Activated CD8-positive, alpha-beta memory T cell treated with anti-CD3 and anti-CD28 coated beads for 4 hours (primary cell): ENCODE results near the gene RACK1.
"Not testable (repeated sequence)": the region's sequence is repeated elsewhere in the genome, so short reads cannot be mapped to it uniquely, and the experiment has no call there.

Experiments
- DNase-seq, 2 donors: peaks; one replicate each; pipeline ENCODE4 v3.0.0-alpha.2; 2020; ENCODE audit warnings: low read depth in 2 of 2

Gene RACK1

DNA sequence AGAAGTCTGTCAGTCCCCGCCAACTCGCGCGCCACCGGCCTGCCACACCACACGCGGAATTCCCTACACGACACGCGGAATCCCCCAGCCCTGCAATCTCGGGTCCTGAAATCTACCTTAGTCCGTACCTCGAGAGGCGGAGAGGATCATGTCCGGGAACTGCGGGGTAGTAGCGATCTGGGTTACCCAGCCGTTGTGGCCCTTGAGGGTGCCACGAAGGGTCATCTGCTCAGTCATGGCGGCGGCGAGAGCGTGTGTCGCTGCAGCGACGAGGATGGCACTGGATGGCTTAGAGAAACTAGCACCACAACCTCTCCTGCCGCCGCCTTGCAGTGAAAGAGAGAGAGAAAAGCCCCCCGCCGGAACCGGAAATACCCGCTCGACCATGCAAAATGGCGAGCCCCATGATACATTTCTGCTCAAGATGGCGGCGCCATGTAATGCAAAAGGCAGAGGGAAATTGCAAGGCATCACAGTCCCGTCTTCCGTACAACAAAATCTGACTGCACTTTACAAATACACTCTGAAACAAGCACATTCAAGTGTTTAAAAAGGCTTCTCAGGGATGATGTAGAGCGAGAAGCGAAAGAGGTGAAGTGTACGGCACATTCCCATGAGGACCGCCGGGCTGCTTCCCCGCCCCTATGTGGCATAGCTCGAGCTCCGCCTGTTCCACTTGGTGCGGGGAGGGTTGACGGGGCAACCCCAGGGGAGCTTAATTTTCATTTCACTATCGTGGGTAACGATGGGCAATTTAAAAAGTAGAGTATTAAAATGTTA, at the start of gene RACK1:
Gene RACK1 (minus strand): TSS at position 343 of the 780 bp plus-strand sequence. CDS start 106 bp downstream, at position 237.
- peak; percentile 74 to 81 for DNase-seq

DNA sequence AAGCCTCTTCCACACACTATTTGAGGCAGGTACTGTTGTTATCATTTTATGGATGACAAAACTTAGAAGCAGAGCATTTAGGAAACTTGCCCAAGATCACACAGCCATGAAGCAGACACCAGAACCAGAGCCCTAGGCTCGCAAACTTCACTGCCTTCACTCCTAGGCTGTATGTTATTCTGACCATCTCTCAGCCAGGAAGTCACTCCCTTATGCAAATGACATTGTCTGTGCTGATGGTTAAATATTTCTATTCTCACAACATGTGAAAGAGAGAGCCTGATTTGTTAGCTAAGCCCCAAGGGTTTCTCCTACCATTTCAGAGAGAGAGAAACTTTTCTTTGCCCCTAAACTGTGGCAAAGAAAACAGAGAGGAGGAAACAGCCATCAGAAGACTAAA, 43.6 kb upstream of the RACK1 start:
- DNase-seq: not testable (repeated sequence)

- not testable (repeated sequence) for DNase-seq
These were observed 42.4 kb upstream of the RACK1 start for GRCh38 chr5:181285962-181286705.

- DNase-seq: not testable (repeated sequence)
These were observed 40.4 kb upstream of the RACK1 start for GRCh38 chr5:181283841-181284755.

DNA sequence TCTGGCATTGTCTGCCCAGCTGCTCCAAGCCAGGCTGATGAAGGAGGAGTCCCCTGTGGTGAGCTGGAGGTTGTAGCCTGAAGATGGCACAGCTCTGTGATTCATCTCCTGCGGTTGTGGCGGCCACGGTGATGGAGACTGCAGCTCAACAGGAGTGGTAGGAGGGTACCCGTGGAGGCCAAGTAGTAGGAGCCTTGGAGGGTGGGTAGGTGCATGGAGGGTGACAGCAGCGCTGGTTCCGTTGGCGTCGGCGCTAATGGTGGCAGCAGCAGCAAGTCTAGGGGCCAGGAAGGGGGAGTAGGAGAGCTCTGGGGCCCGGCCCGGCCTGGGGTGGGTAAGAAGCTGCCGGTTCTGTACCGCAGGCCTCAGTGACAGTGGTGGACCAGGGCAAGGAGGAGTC, 39.6 kb upstream of the RACK1 start:
- no peak for DNase-seq

DNA sequence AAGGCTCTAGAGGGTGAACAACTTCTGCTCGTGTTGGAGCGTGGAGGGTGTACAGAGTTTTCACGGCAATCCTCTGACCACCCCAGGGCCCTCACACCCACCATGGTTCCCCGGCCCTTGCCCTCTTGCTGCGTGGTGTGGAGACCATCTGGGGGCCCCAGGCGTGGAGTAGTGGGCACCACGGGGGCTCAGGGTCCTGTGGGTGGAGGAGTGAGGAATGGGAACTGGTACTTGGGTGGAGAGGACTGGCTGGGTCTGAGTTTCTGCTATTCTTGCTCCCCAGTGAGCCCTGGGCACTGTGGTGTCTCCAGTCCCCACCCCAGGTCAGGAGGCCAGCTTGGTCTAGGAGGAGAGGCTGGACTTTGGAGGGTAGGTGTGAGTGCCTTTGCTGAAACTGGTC, 39.2 kb upstream of the RACK1 start:
- no peak for DNase-seq

GRCh38 chr5:181282415-181282814, 38.7 kb upstream of the RACK1 start:
- DNase-seq: not testable (repeated sequence)

GRCh38 chr5:181281984-181282316, 38.2 kb upstream of the RACK1 start:
- DNase-seq: no peak

GRCh38 chr5:181281077-181281983, 37.6 kb upstream of the RACK1 start:
- no peak for DNase-seq

- no peak for DNase-seq
These were observed 36.6 kb upstream of the RACK1 start for GRCh38 chr5:181280251-181280762.

GRCh38 chr5:181273433-181273744, 29.7 kb upstream of the RACK1 start:
- not testable (repeated sequence) for DNase-seq

- no peak for DNase-seq
These were observed 27.4 kb upstream of the RACK1 start for GRCh38 chr5:181271081-181271480.

GRCh38 chr5:181267907-181268306, 24.2 kb upstream of the RACK1 start:
- DNase-seq: not testable (repeated sequence)

DNA sequence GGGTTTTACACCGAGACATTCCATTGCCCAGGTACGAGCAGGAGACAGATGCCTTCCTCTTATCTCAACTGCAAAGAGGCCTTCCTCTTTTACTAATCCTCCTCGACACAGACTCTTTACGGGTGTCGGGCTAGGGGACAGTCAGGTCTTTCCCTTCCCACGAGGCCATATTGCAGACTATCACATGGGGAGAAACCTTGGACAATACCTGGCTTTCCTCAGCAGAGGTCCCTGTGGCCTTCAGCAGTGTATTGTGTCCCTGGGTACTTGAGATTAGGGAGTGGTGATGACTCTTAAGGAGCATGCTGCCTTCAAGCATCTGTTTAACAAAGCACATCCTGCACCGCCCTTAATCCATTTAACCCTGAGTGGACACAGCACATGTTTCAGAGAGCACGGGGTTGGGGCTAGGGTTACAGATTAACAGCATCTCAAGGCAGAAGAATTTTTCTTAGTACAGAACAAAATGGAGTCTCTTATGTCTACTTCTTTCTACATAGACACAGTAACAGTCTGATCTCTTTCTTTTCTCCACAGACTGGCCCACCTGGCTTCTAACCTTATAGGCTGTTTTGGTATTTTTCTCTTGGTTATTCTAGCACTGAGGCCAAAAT, 23.7 kb upstream of the RACK1 start:
- not testable (repeated sequence) for DNase-seq

- DNase-seq: peak in 1 of 2 donors; percentile 44
These were observed 21.5 kb upstream of the RACK1 start for GRCh38 chr5:181265092-181265671.

GRCh38 chr5:181263633-181264032, 19.9 kb upstream of the RACK1 start:
- no peak for DNase-seq

DNA sequence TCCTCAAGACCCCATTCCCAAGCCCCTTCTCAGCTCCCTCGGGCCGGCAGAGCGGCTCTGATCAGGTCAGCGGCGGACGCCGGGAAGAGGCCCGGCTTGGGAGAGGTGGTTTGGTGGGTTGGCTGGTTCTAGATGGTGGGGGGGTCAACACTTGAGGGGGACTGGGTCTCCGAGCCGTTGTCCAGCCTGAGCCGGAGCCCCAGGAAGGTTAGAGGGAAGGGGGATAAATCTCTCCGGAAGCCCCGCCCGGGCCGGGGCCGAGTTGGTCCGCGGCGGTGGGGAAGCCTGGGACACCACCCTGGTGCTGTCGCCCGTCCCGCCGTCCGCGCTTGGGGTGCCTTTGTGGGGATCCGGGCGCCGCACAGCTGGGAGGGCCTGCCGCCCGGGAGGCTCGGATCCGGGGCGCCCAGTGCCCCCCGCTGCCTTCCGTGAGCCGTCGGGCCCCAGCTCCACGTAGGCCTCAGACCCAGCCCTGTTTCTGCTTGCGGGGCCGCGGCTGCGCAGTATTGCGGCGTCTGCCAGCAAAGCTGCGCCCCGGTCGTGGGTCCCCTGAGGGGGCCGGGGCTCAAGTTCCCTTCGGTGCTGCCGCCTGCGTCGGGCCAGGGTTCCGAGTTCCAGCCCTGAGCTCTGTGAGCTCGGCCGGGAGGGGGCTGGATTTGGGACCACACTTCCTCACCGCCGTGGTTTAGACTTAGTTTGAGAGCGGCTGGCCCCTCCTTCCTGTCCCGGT, 17.8 kb upstream of the RACK1 start:
- DNase-seq: peak; percentile 42 to 49

- peak; percentile 78 to 79 for DNase-seq
These were observed 17.1 kb upstream of the RACK1 start, which contains the start of gene TRIM52 for GRCh38 chr5:181260720-181261319. TSS of gene TRIM52 (minus strand) at chr5:181261143. CDS start at chr5:181260813, 330 bp downstream.
